ENCODE measurements around the gene ASB10.

DNA sequence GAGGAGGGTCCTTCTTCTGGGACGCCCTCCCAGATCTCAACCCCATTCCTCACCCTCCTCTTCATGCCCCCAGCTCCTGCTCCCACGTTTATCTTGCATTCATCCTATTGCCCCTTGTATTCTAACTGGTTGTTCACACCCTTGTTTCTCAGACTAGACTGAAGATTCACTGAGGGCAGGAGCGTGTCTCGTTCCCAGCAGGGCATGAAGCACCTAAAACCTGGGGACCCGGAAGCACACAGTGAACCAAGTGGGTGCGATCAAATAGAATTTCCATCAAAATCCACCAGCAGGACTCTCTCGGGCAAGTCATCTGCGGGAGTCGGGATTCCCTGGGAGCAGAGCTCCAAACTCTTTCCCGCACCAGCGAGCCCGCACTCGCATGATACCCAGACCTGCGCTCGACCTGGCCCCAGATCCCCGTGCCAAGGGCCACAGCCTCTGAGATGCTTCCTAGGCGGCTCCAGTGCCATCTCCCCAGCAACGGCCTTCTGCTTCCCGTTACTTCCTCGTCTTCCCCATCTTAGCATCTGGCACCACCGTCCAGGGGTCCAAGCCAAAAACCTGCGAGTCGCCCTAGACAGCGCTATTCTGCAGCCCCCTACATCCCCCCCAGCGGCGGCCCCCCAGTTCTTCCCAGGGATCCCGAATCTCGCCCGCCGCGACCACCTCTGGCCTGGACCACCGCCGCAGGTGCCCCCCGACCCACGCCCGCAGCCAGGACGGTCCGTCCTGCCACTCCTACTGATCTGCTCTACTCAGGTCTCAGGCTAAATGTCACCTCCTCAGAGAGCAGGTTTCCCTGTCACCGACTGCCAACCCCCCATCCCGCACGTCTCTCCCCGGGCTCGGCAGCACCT is 13.4 kb downstream of the ASB10 start:
- TF ChIP-seq CTCF (IDR thresholded peaks at IDR 0.05) (no peak), EZH2 (IDR thresholded peaks at IDR 0.05; ENCODE audit: borderline replicate concordance, insufficient read depth, low read depth, low read length, poor library complexity, severe bottlenecking) (no peak)
